HG03457 (cell line): ENCODE data around the gene PCSK6.

Source experiments
- ATAC-seq: cut with Tn5 transposase; IDR thresholded peaks from one replicate; pipeline ENCODE4 v1.9.1; 2021; ENCODE audit warnings: moderate number of reproducible peaks; ENCODE audit not compliant: unreplicated experiment

Gene PCSK6

GRCh38 chr15:101258238-101259144, 231.0 kb downstream of the PCSK6 start:
- ATAC-seq: no peak

GRCh38 chr15:101256757-101257156, 232.8 kb downstream of the PCSK6 start:
- ATAC-seq: no peak

- ATAC-seq: no peak
These were observed 233.8 kb downstream of the PCSK6 start for GRCh38 chr15:101255615-101256241.

- ATAC-seq: no peak
These were observed 234.5 kb downstream of the PCSK6 start for GRCh38 chr15:101255051-101255395.

GRCh38 chr15:101254157-101255050, 235.1 kb downstream of the PCSK6 start:
- ATAC-seq: no peak
